Fibroblast of lung (primary cell): Measurements from ENCODE around the gene ADGRD2. TPM values are rescaled to one million over a fixed set of nuclear protein-coding genes. Genes with fewer than 3 reads are reported as not detected.

Experiments
- DNase-seq, 2 donors: peaks; one replicate each; pipeline versions ENCODE4 v3.0.0 to v3.0.0-alpha.2; 2010; ENCODE audit warnings: low read depth in 2 of 2
- H2AFZ ChIP-seq: 2 replicates; pipeline ENCODE4 v1.5.1; 2012; ENCODE audit warnings: low read length, control low read depth, inconsistent platforms
- H3K27ac ChIP-seq: 2 replicates; pipeline ENCODE4 v1.5.1; 2011; ENCODE audit warnings: low read length, control low read depth; ENCODE audit not compliant: insufficient read depth
- H3K27me3 ChIP-seq: 2 replicates; pipeline ENCODE4 v1.5.1; 2011; ENCODE audit warnings: mild to moderate bottlenecking, low read length; ENCODE audit not compliant: control insufficient read depth, insufficient read depth
- H3K36me3 ChIP-seq: 2 replicates; pipeline ENCODE4 v1.5.1; 2011; ENCODE audit warnings: low read length; ENCODE audit not compliant: control insufficient read depth, insufficient read depth
- H3K4me1 ChIP-seq: 2 replicates; pipeline ENCODE4 v1.5.1; 2011; ENCODE audit warnings: low read length; ENCODE audit not compliant: control insufficient read depth, insufficient read depth; ENCODE audit errors: extremely low read depth
- H3K4me2 ChIP-seq: 2 replicates; pipeline ENCODE4 v1.5.1; 2011; ENCODE audit warnings: low read length, control low read depth; ENCODE audit not compliant: insufficient read depth; ENCODE audit errors: extremely low read depth
- H3K4me3 ChIP-seq, 4 experiments: fragments of 200-600 bp in 1 of 4; sonication (generic) in 1 of 4; replicated peaks in 1 of 4; 2 replicates each; pipeline ENCODE4 v1.5.1; 2011 to 2016; ENCODE audit warnings: low read length in 4 of 4, low read depth in 3 of 4, mild to moderate bottlenecking in 3 of 4, control low read depth in 2 of 4, inconsistent platforms in 1 of 4, mixed read lengths in 1 of 4; ENCODE audit not compliant: insufficient read depth in 1 of 4; ENCODE audit errors: control extremely low read depth in 1 of 4
- H3K79me2 ChIP-seq: 2 replicates; pipeline ENCODE4 v1.5.1; 2012; ENCODE audit warnings: mild to moderate bottlenecking, low read length, inconsistent platforms; ENCODE audit not compliant: control insufficient read depth, insufficient read depth
- H3K9ac ChIP-seq: 2 replicates; pipeline ENCODE4 v1.5.1; 2011; ENCODE audit warnings: mild to moderate bottlenecking, low read length, control low read depth; ENCODE audit not compliant: insufficient read depth
- H3K9me3 ChIP-seq: 2 replicates; pipeline ENCODE4 v1.5.1; 2012; ENCODE audit warnings: low read depth, low read length; ENCODE audit not compliant: control insufficient read depth, insufficient read depth
- H4K20me1 ChIP-seq: 2 replicates; pipeline ENCODE4 v1.5.1; 2011; ENCODE audit warnings: low read length; ENCODE audit not compliant: control insufficient read depth, insufficient read depth; ENCODE audit errors: extremely low read depth
- EZH2 ChIP-seq: IDR thresholded peaks from 2 replicates; pipeline ENCODE4 v1.5.1; 2012; ENCODE audit warnings: low read length, control low read depth, mild to moderate bottlenecking; ENCODE audit errors: missing control alignments
- polyA plus RNA-seq, 2 donors: library from polyadenylated mRNA; depleted of rRNA in 1 of 2; stranded (reverse) in 1 of 2; unstranded in 1 of 2; fragments of >200 nt; gene quantifications; 2 replicates each; pipeline ENCODE4 v1.2.1, GENCODE V29; 2011 to 2012; ENCODE audit warnings: missing spikeins in 1 of 2
- total RNA-seq: library from RNA; depleted of rRNA; stranded (reverse); fragments of >200 nt; gene quantifications from 2 replicates; pipeline ENCODE4 v1.2.1, GENCODE V29; 2014
- TF ChIP-seq, protein P1 (sequence below), 2 donors: IDR thresholded peaks in 1 of 2; conservative IDR thresholded peaks in 1 of 2; 1 replicate in 1 of 2; 2 replicates in 1 of 2; pipeline ENCODE4 v1.5.1; 2011 to 2012; ENCODE audit warnings: low read length in 2 of 2, control low read depth in 1 of 2, inconsistent platforms in 1 of 2, low read depth in 1 of 2, mild to moderate bottlenecking in 1 of 2

The ADGRD2 gene
- total and polyA plus RNA-seq, 2 donors (not counting 1 experiment from before 2014, with no cell fraction given) = not detected

DNA sequence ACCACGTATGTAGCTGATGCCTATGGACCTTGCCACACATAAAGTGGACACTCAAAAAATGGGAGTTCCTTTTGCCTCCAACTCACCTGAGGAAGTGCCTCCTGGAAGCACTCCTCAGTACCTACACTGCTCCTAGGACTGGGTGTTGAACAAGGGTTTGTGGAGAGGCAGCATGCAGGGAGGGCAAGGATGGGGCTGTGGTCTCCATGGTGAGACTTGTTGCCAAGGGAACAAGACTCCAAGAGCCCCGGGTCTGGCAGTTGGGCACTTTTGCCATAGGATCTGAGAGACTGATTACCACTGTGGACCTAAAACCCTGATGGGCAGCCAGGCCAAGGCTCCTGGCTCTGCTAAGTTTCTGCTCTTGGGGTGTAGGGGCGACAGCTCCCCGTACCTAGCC is 63.9 kb downstream of the ADGRD2 start:
- H2AFZ ChIP-seq = no peak overlapping the region
- H3K27ac ChIP-seq = no peak overlapping the region
- no peak overlapping the region for H3K4me3 ChIP-seq
- no peak overlapping the region for H3K4me2 ChIP-seq
- peaks cover 38% of the 10 kb centered on the region for H3K27me3 ChIP-seq
- DNase-seq = no peak
- H3K36me3 ChIP-seq = no peaks in the 10 kb centered on the region
- no peak overlapping the region for H3K9ac ChIP-seq
- H3K4me1 ChIP-seq = no peaks in the 10 kb centered on the region
- no peaks in the 10 kb centered on the region for H3K79me2 ChIP-seq
- TF ChIP-seq EZH2 = no peak
- TF ChIP-seq, protein P1, sequence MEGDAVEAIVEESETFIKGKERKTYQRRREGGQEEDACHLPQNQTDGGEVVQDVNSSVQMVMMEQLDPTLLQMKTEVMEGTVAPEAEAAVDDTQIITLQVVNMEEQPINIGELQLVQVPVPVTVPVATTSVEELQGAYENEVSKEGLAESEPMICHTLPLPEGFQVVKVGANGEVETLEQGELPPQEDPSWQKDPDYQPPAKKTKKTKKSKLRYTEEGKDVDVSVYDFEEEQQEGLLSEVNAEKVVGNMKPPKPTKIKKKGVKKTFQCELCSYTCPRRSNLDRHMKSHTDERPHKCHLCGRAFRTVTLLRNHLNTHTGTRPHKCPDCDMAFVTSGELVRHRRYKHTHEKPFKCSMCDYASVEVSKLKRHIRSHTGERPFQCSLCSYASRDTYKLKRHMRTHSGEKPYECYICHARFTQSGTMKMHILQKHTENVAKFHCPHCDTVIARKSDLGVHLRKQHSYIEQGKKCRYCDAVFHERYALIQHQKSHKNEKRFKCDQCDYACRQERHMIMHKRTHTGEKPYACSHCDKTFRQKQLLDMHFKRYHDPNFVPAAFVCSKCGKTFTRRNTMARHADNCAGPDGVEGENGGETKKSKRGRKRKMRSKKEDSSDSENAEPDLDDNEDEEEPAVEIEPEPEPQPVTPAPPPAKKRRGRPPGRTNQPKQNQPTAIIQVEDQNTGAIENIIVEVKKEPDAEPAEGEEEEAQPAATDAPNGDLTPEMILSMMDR (conservative IDR thresholded peaks at IDR 0.05 in 1 of 2, IDR thresholded peaks at IDR 0.05 in 1 of 2; ENCODE audit: low read depth in 1 of 2, low read length in 2 of 2) = no peak
- H4K20me1 ChIP-seq = no peaks in the 10 kb centered on the region
- no peaks in the 10 kb centered on the region for H3K9me3 ChIP-seq

DNA sequence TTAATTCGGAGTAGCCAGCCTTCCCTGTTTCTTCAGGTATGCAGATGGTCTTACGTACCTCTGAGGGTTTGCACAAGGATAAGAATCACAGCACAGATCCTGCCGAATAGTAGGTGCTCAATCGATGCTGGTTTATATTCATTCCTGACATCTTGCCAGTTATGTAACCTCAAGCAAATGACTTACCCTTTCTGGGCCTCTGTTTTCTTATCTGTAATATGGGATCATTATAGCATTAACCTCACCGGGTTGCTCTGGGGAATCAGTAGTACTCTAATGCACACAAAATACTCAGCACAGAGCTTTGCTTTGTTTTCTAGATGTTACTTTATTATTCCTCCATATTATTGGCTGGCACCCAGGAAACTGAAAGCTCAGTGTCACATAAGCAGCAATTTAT is 64.6 kb downstream of the ADGRD2 start:
- Histone ChIP-seq H3K9me3 (no peaks in the 10 kb centered on the region), H4K20me1 (no peaks in the 10 kb centered on the region), H3K4me3 (no peak overlapping the region), H3K79me2 (no peaks in the 10 kb centered on the region), H3K27ac (no peak overlapping the region), H3K4me1 (no peaks in the 10 kb centered on the region), H3K36me3 (no peaks in the 10 kb centered on the region), H3K9ac (no peak overlapping the region), H3K27me3 (peaks cover 39% of the 10 kb centered on the region), H2AFZ (no peak overlapping the region), H3K4me2 (no peak overlapping the region)
- TF ChIP-seq EZH2 = no peak
- TF ChIP-seq, protein P1 (conservative IDR thresholded peaks at IDR 0.05 in 1 of 2, IDR thresholded peaks at IDR 0.05 in 1 of 2; ENCODE audit: low read depth in 1 of 2, low read length in 2 of 2) = no peak
- no peak for DNase-seq

DNA sequence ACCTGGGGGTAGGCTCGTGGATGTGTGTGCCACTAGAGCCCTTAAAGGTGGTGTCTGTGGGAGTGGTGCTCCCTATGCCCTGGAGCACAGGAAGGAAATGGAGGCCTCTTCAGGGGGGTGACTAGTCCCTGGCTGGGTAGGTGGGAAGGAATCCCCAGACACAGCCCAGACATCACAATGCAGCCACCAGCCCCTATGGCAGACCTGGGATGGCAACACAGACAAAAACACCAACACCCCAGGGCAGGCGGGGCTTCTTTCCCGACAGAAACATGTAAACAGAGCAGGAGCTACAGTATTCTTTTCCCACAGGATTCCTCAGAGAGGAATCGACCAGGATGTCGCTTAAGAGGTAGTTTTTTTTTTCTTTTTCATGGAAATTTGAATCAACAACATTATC is 67.3 kb downstream of the ADGRD2 start:
- Histone ChIP-seq H3K36me3 (no peaks in the 10 kb centered on the region), H3K79me2 (no peaks in the 10 kb centered on the region), H3K9ac (no peak overlapping the region), H4K20me1 (no peaks in the 10 kb centered on the region), H3K9me3 (no peaks in the 10 kb centered on the region), H2AFZ (no peak overlapping the region), H3K4me2 (no peak overlapping the region), H3K27ac (no peak overlapping the region), H3K27me3 (peaks cover 35% of the 10 kb centered on the region), H3K4me1 (no peaks in the 10 kb centered on the region), H3K4me3 (no peak overlapping the region)
- DNase-seq = no peak
- TF ChIP-seq, protein P1 (conservative IDR thresholded peaks at IDR 0.05 in 1 of 2, IDR thresholded peaks at IDR 0.05 in 1 of 2; ENCODE audit: low read depth in 1 of 2, low read length in 2 of 2) = no peak
- no peak for TF ChIP-seq EZH2
